Stimulated activated CD4-positive, alpha-beta T cell treated with anti-CD3 and anti-CD28 coated beads, Interleukin-4, amount 100 ng/mL, for 1 hour (primary cell): ENCODE data around the gene PIK3CB.
"Not testable (repeated sequence)": the region's sequence is repeated elsewhere in the genome, so short reads cannot be mapped to it uniquely, and the experiment has no call there.

Experiments
- DNase-seq: peaks from one replicate; pipeline ENCODE4 v3.0.0-alpha.2; 2020

Gene PIK3CB

GRCh38 chr3:138834596-138835396 lies at the start of gene PIK3CB:
PIK3CB (minus strand) TSS chr3:138834928; CDS start chr3:138759343, 75,585 bp downstream.
- DNase-seq: peak; percentile 92

GRCh38 chr3:138881233-138881632 lies 46.5 kb upstream of the PIK3CB start:
- no peak for DNase-seq

GRCh38 chr3:138879541-138880380 lies 45.0 kb upstream of the PIK3CB start:
- DNase-seq: no peak

DNA sequence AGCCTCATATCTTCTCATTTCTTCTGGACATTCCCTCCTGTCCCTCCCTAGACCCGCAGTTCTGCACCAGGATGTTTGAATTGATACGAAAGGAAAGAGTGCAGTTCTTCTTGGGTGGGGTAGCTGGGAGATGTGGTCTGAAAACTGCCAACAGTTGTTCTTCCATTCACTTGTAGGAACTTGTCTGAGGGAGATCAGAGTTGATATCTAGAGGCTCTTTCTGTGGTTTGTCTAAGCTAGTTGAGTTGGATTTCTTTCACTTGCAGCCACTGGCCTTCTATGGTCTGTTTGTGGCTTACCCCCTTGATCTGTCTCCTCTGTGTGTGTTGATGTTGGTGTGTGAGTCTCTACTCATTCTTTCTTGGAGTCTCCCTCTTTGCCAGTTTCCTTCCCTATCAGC lies 42.5 kb upstream of the PIK3CB start:
- no peak for DNase-seq

- no peak for DNase-seq
Observed at GRCh38 chr3:138875754-138876664, 41.3 kb upstream of the PIK3CB start.

DNA sequence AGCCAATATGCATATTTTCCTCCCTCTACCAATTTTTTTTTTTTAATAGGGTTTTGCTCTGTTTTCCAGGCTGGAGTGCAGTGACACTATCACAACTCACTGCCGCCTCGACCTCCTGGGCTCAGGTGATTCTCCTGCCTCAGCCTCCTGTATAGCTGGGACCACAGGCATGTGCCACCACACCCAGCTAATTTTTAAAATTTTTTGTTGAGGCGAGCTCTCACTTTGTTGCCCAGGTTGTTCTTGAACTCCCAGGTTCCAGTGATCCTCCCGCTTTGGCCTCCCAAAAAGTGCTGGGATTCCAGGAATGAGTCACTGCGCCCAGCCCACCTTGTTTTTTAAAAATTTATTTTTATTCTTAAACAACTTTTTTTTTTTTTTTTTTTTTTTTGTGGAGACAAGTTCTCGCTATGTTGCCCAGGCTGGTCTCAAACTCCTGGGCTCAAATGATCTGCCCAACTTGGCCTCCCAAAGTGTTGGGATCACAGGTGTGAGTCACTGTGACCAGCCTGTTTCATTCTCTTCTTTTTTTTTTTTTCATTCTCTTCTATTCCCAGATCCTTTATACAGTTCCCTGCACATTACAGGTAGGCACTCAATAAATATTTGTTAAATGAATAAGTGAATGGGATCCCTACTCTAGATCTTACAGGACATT lies 40.5 kb upstream of the PIK3CB start:
- DNase-seq: no peak

DNA sequence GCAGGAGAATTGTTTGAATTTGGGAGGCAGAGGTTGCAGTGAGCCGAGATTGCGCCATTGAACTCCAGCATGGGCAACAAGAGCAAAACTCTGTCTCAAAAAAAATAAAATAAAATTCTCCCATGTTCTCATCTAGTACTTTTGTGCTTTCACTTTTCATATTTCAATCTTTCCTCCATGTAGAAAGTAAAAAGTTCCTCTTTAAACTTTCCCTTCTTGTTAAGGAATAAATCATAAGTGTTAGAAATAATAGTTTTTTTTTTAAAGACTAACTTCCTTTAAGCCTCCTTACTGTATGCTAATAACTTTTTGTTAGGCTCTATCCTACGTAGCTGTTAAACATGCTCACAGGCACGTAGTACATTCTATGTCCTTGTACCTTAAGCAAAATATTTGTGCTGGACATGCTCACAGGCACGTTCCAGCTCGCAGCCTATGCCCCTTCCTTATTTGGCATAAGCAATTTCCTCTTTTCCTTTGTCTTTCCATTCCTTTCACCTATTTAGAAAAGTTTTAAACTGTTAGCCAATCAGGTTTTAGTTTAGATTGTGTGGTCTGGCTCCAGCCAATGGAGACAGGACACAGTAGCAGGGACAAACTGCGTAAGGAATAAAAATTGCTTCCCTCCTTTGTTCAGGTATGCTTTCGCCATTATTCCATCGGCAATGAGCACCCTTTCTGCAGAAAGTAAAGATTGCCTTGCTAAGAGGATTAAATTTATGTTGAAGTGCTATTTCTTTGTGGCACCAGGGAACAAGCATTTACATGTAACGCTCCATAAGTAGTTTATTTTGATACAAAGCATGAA lies 38.9 kb upstream of the PIK3CB start:
- DNase-seq: no peak

- DNase-seq: no peak
Observed at GRCh38 chr3:138872632-138873031, 37.9 kb upstream of the PIK3CB start.

DNA sequence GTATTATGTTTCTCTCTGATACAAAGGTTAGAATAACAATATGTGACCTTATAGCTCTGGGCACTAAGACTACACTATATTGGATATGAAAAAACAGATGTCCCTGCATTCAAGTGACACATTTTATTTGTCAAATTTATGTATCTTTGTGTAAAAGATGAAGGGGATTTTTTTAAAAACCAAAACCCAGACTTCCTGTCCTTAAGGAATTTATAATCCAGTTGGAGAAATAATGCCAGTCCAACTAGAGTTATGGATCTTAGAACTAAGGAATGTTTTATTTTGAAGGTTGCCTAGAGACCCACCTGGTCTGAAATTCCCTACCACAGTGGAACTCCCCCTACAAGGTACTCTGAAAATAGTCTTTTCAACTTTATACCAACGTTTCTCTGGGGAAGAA lies 33.3 kb upstream of the PIK3CB start:
- no peak for DNase-seq

DNA sequence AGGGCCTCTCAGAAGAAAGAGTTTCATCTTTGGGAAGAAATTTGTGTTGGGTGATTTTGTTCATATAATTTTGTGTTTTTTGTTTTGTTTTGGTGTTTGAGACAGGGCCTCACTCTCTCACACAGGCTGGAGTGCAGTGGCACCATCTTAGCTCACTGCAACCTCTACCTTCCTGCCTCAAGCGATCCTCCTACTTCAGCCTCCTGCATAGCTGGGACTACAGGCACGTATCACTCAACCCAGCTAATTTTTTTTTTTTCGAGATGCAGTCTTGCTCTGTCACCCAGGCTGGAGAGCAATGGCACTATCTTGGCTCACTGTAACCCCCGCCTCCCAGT lies 29.0 kb upstream of the PIK3CB start:
- DNase-seq: no peak

GRCh38 chr3:138862924-138863775 lies 28.4 kb upstream of the PIK3CB start:
- DNase-seq: no peak

DNA sequence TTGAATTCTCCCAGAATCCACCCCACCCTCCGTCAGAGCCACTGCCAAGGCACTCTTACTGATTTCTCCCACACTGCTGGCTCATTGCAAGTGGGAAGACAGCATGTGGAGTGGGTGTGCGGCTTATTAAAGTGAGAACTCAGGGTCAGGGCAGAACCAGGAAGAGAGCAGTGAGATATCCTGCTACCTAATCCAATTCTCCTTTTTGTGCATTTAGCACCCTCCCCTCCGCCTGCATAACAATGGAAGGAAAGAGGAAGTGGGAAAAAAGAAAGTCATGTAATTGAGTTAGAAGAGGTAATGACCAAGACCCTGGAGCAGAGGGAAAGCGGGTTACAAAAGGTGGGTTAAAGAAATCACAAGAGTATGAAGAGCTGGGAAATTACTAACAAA lies 27.8 kb upstream of the PIK3CB start:
- no peak for DNase-seq

DNA sequence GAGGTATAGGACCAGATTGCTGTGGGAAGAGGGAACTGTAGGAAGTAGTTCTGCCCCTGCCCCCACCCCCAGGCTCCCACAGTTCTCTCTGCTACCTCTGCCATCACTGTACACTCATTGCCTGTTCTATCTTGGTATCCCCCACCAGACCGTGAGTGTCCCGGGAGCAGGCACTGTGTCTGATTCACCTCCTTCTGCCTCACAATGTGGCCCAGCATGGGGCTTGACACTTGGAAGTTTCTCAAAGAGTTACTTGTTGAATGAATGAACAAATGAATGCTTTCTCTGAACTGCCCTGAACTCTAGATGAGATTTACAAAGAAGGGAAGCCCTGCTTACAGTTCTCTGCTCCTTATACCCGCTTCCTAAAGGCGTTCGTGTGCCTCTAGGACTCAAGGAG lies 27.1 kb upstream of the PIK3CB start:
- no peak for DNase-seq

DNA sequence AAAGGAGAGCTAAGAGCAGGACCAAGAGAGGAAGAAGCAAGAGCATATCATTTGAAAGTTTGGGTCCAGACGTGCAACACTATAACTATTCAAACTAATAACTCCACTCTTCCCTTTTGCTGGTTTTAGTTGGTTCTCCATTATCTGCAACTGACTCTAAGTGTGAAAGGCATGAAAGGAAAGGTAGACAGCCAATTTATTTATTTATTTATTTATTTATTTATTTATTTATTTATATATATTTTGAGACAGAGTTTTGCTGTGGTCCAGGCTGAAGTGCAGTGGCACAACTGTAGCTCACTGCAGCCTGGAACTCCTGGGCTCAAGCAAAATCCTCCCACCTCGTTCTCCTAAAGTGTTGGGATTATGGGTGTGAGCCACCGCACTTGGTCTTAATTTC lies 22.1 kb upstream of the PIK3CB start:
- DNase-seq: no peak

GRCh38 chr3:138854940-138855339 lies 20.2 kb upstream of the PIK3CB start:
- no peak for DNase-seq

DNA sequence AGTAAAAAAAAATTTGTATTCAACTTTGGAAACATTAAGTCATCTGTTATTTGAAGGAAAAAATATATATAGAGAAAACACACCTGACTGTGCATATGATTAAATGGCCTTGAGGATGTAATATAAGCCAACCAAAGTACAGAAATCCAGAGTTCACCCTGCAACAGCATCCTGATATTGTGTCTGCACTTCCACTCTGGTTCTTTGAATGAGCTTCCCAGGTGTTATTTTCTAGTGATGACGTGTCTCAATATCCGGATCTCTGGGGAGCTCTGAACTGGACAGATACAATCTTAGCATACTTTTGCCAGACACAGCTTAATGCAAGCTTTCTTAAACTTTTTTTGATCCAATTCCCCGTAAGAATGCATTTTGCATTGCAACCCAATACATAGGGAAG lies 19.5 kb upstream of the PIK3CB start:
- no peak for DNase-seq

DNA sequence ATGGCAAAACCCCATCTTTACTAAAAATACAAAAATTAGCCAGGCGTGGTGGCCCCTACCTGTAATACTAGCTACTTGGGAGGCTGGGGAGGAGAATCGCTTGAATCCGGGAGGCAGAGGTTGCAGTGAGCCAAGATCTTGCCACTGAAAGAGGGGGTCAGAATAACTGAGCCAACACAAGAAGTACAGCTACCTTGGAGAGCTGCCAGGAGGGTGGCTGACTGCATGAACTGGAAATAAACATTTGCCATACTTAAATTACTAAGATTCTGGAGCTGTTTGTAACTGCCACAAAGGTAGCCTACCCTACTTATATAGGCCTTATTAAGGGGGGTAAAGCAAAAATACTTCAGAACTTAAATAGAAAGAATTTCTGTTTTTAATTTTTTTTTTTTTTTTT lies 15.4 kb upstream of the PIK3CB start:
- no peak for DNase-seq

DNA sequence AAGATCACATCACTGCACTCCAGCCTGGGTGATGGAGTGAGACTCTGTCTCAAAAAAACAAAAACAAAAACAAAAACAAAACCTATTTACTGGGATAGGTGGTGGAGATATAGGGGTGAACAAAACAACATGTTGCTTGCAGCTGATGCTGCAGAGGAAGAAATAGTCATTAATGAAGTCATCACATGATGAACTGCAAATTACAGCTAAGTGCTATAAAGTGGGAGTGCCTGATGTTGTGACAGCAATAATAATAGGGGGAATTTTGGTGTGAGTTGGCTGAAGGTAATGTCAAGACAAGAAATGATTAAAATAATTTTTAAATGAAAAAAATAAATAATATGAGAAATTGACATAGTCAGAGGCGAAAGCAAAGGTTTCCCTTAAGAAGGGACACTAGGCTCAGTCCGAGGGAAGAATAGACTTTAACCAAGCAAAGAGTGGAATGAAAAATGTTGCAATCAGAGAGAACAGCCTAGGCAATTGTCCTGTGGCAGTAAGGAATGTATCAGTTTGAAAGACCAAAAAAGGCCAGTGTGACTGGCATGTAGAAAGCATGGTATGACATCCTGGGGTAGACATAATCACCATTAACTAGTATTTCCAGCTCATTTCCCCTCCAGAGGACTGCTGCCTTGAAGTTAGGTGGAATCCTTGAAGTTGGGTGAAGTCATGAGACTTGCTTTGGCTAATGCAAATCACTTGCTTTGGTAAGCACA lies 14.7 kb upstream of the PIK3CB start:
- no peak for DNase-seq

- DNase-seq: no peak
Observed at GRCh38 chr3:138848696-138849095, 14.0 kb upstream of the PIK3CB start.

DNA sequence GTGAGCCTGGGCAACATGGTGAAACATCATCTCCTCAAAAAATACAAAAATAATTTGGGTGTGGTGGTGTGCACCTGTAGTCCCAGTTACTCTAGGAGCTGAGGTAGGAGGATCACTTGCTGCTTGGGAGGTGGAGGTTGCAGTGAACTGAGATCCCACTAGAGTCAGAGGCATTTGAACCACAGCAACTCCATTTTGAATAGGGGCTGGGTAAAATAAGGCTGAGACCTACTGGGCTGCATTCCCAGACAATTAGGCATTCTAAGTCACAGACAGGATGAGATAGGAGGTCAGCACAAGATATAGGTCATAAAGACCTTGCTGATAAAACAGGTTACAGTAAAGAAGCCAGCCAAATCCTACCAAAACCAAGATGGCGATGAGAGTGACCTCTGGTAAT lies 12.1 kb upstream of the PIK3CB start:
- DNase-seq: not testable (repeated sequence)
